Natural killer cell treated with Interleukin-12 subunit alpha and Interleukin-12 subunit beta and Interleukin-15 and Interleukin-18, amount 100 ng/mL, for 72 hours (primary cell): ENCODE measurements around the gene PAWR. TPM values are rescaled to one million over a fixed set of nuclear protein-coding genes. Genes with fewer than 3 reads are reported as not detected.
"Not testable (repeated sequence)": the region's sequence is repeated elsewhere in the genome, so short reads cannot be mapped to it uniquely, and the experiment has no call there.

Source experiments
- ATAC-seq, 2 donors: fragments of 150-1000 bp; cut with Tn5 transposase in 1 of 2; sonication (Bioruptor Pico), chemical (Tn5 transposase) in 1 of 2; 2 replicates each; pipeline ENCODE4 v1.10.0; 2021
- DNase-seq: peaks from one replicate; pipeline ENCODE4 v3.0.0; 2022; ENCODE audit warnings: low spot score
- H3K27ac Mint-ChIP-seq, 2 donors: 1 replicate in 1 of 2; 2 replicates in 1 of 2; pipeline ENCODE4 v1.8.0; 2022; ENCODE audit warnings: mixed read lengths in 2 of 2, mild to moderate bottlenecking in 1 of 2, moderate library complexity in 1 of 2
- H3K27me3 Mint-ChIP-seq, 2 donors: 1 replicate in 1 of 2; 2 replicates in 1 of 2; pipeline ENCODE4 v1.8.0; 2022; ENCODE audit warnings: mixed read lengths in 2 of 2
- H3K36me3 Mint-ChIP-seq: one replicate; pipeline ENCODE4 v1.8.0; 2022; ENCODE audit warnings: mixed read lengths
- H3K4me1 Mint-ChIP-seq, 2 donors: 1 replicate in 1 of 2; 2 replicates in 1 of 2; pipeline ENCODE4 v1.8.0; 2022; ENCODE audit warnings: low read depth in 2 of 2, mixed read lengths in 2 of 2, mild to moderate bottlenecking in 1 of 2
- H3K4me3 Mint-ChIP-seq: one replicate; pipeline ENCODE4 v1.8.0; 2022; ENCODE audit warnings: mixed read lengths
- H3K9me3 Mint-ChIP-seq: 2 replicates; pipeline ENCODE4 v1.8.0; 2022; ENCODE audit warnings: mixed read lengths
- total RNA-seq, 2 donors: library from RNA; stranded (reverse); gene quantifications; one replicate each; pipeline ENCODE4 v1.2.3, GENCODE V29; 2022

Gene PAWR
- total RNA-seq, 2 donors from 2014 or later = 3.5 to 10.2 TPM

DNA sequence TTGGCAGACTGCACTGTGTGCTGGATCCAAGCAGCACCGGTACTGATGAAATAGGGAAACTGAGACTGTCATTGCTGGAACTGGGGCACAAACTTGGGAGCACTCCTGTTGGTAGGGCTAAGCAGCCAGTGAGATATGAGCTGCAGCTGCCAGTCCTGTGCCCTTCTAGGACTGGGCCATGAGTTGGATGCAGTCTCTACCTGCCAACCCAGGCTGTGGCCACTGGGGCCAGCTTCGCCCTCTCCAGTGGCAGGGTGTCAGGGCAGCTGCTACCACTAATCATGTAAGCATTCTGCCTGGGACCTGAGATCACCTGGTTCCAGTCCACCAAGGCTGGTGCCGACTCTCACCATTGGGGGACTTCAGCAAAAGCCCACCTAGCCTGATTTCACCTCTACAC lies 121.1 kb downstream of the PAWR start:
- H3K27ac Mint-ChIP-seq = no peak overlapping the region
- ATAC-seq = no peak
- no peak for DNase-seq
- peaks cover 9% of the 10 kb centered on the region for H3K36me3 Mint-ChIP-seq
- no peak overlapping the region for H3K4me3 Mint-ChIP-seq
- peaks cover 5% of the 10 kb centered on the region for H3K9me3 Mint-ChIP-seq
- H3K27me3 Mint-ChIP-seq = no peaks in the 10 kb centered on the region
- H3K4me1 Mint-ChIP-seq = no peaks in the 10 kb centered on the region

DNA sequence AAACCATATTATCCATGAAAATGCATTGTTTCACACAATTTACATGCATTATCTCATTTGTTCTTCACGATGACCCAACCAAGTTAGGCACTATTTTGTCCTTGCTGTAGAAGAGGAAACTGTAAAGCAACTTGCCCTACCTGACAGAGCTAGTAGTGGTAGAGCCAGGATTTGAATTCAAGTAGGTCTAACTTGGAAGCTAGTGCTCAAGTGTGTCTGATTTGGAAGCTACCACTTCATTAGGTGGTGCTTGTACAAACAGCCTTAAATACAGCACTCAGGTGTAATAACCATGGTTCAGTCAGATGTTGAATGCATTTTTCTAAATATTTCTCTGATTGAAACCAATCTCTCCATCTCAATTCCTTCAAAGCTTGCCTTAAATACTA lies 123.6 kb downstream of the PAWR start:
- no peaks in the 10 kb centered on the region for H3K36me3 Mint-ChIP-seq
- H3K27me3 Mint-ChIP-seq = no peaks in the 10 kb centered on the region
- DNase-seq (no peak), ATAC-seq (no peak)
- no peaks in the 10 kb centered on the region for H3K9me3 Mint-ChIP-seq
- no peak overlapping the region for H3K27ac Mint-ChIP-seq
- H3K4me1 Mint-ChIP-seq = no peaks in the 10 kb centered on the region
- H3K4me3 Mint-ChIP-seq = no peak overlapping the region

DNA sequence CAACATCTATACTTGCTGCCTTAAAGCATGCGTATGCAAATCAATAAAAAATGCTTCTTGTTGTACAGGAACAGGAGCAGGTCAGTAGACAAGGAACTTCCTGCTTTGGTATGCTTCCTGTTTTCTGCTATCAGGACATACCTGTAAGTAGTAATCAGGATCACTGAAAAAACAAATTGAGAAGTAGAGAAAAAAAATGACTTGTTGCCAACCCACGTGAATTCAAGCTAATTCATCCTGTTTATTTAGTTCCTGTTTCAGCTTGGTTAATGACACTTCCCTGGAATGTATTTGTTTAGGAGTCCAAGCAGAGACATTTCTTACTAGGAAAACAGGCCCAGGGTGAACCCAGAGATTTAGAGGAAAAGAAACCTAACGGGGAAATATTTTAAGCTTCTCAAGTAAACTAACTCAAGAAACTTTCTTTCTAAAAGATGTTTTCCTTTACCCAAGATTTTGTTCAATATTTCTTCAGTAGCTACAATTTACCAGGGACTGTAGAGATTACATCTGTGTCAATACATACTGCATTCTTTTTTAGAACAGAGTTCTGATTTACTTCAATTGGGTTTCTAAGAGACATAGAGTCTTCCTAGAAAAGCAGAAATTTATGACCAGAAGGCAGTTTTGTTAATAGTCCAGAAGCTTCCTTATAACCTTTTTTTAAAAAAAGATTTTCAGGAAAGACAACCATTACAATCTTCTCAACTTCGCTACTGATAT lies 124.2 kb downstream of the PAWR start:
- Mint-ChIP-seq H3K4me1 (no peaks in the 10 kb centered on the region), H3K27me3 (no peaks in the 10 kb centered on the region), H3K9me3 (no peaks in the 10 kb centered on the region), H3K27ac (no peak overlapping the region), H3K4me3 (no peak overlapping the region), H3K36me3 (no peaks in the 10 kb centered on the region)
- no peak for DNase-seq
- ATAC-seq = no peak

DNA sequence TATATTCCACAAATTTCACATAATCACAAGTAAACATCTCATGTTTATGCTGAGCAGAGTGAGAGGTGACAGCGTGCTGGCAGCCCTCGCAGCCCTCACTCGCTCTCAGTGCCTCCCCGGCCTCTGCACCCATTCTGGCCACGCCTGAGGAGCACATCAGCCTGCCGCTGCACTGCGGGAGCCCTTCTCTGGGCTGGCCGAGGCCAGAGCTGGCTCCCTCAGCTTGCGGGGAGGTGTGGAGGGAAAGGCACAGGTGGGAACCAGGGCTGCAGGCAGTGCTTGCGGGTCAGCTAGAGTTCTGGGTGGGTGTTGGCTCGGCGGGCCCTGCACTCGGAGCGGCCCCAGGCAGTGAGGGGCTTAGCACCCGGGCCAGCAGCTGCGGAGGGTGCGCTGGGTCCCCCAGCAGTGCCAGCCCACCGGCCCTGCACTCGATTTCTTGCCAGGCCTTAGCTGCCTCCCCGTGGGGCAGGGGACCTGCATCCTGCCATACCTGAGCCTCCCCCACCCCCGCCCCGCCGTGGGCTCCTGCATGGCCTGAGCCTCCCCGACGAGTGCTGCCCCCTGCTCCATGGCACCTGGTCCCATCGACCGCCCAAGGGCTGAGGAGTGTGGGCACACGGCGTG lies 125.9 kb downstream of the PAWR start:
- not testable (repeated sequence) for DNase-seq, H3K27ac Mint-ChIP-seq, H3K4me1 Mint-ChIP-seq, H3K4me3 Mint-ChIP-seq, H3K9me3 Mint-ChIP-seq, H3K36me3 Mint-ChIP-seq, ATAC-seq, H3K27me3 Mint-ChIP-seq

DNA sequence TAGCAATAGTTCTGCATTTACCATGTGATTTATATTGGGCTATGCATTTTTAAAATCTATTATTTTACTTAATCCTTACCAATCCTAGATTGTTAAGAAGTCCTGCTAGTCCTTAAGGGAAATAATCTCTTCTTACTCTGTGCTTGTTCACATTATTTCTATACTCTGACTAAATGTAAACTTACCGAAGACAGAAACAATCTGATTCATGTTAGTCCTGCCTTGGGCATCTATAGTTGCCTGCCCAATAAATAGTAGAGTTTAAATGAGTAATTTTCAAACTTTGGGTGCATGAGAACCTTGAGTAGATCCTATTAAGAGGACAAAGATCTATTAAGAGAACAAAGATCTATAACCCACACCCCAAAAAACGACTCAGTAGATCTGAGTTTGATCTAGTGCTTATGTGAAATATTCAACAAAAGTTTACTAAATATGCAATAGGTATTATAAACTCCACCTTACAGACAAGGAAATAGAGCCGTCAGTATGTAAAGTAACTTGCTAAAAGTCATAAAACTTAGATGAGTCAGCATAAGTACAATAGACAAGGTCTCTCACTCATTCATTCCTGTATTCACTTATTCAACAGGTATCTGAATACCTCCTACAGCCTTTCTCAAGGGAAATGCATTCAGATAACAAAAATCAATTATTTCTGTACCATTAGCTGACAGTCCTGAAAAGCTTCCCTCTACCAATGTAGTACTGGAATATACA lies 127.6 kb downstream of the PAWR start:
- Mint-ChIP-seq H3K4me3 (no peak overlapping the region), H3K27ac (no peak overlapping the region), H3K4me1 (no peaks in the 10 kb centered on the region), H3K36me3 (no peaks in the 10 kb centered on the region), H3K9me3 (no peaks in the 10 kb centered on the region), H3K27me3 (no peaks in the 10 kb centered on the region)
- ATAC-seq (no peak), DNase-seq (no peak)

DNA sequence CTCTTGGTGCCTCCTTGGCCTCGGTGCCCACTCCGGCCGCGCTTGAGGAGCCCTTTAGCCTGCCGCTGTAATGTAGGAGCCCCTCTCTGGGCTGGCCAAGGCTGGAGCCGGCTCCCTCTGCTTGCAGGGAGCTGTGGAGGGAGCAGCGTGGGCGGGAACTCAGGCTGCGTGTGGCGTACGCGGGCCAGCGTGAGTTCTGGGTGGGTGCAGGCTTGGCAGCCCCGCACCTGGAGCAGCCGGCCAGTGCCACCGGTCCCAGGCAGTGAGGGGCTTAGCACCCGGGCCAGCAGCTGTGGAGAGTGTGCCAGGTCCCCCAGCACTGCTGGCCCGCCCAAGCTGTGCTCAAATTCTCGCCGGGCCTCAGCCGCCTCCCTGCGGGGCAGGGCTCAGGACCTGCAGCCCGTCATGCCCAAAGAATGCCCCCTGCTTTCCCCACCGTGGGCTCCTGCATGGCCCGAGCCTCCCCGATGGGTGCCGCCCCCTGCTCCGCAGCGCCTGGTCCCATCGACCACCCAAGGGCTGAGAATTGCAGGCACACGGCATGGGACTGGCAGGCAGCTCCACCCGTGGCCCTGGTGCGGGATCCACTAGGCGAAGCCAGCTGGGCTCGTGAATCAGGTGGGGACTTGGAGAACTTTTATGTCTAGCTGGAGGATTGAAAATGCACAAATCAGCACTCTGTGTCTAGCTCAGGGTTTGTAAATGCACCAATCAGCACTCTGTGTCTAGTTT lies 129.2 kb downstream of the PAWR start:
- Mint-ChIP-seq H3K27ac (no peak overlapping the region), H3K4me3 (no peak overlapping the region), H3K36me3 (no peaks in the 10 kb centered on the region), H3K9me3 (no peaks in the 10 kb centered on the region), H3K27me3 (no peaks in the 10 kb centered on the region), H3K4me1 (no peaks in the 10 kb centered on the region)
- ATAC-seq (no peak), DNase-seq (no peak)

DNA sequence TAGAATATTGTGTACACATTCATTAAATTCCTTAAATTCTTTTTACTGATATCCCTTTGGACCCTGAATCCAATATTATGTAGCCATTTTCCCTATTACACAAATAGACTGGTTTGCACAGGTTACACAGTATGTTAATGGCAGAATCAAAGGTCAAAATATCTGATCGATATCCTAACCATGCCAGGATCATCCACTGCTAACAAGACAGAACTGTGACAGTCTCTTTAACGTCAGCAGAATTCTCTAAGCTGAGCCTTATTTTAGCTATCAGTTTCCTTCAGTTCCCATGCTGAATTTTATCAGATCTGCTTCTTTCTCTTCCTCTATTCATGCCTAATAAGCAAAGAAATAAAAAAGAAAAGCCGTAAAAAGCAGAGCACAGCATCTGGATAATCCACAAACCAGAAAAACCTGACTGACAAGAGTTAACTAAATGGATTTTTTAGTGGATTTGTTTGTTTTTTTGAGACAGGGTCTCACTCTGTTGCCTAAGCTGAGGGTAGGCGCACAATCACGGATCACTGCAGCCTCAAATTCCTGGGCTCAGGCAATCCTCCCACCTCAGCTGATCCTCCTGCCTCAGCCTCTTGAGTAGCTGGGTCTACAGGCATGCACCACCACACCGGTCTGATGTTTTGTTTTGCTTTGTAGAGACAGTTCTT lies 130.4 kb downstream of the PAWR start:
- no peak overlapping the region for H3K27ac Mint-ChIP-seq
- H3K4me1 Mint-ChIP-seq = no peaks in the 10 kb centered on the region
- H3K27me3 Mint-ChIP-seq = no peaks in the 10 kb centered on the region
- no peaks in the 10 kb centered on the region for H3K9me3 Mint-ChIP-seq
- H3K36me3 Mint-ChIP-seq = no peaks in the 10 kb centered on the region
- no peak overlapping the region for H3K4me3 Mint-ChIP-seq
- ATAC-seq (no peak), DNase-seq (no peak)

DNA sequence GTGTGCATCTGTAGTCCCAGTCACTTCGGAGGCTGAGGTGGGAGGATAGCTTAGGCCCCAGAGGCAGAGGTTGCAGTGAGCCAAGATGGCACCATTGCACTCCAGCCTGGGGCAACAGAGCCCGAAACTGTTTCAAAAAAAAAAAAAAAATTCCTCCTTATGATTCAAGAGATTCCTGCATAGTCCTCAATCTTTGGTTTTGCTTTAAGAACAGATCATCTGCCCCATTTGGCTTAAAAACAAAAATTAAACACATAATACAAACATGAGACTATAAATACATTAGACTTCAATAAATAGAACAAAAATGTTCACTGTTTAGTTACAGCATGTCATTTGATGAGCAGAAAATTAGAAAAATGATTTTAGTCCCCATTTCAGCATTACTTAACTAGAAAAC lies 131.2 kb downstream of the PAWR start:
- no peak overlapping the region for H3K27ac Mint-ChIP-seq
- DNase-seq = no peak
- H3K27me3 Mint-ChIP-seq = no peaks in the 10 kb centered on the region
- no peak for ATAC-seq
- H3K9me3 Mint-ChIP-seq = no peaks in the 10 kb centered on the region
- no peaks in the 10 kb centered on the region for H3K4me1 Mint-ChIP-seq
- H3K36me3 Mint-ChIP-seq = no peaks in the 10 kb centered on the region
- no peak overlapping the region for H3K4me3 Mint-ChIP-seq

DNA sequence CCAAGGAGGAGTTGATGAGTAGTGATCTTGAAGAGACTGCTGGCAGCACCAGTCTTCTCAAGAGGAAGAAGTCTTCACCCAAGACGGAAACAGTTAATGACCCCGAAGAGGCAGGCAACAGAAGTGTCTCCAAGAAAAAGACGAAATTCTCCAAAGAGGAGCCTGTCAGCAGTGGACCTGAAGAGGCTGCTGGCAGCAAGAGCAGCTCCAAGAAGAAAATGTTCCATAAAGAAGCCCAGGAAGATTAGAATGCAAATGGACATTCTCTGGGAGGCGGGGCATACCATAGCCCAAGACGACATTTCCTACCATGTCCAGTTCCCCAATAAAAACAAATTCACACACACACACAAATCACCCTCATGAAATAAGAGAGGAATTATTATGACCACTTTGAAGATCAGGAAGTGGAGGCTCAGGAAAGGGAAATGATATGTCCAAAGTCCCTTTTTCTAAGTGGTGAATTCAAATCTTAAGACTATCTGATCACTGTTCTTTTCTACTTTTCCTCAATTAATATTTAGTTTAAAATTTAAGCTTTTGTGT lies 131.8 kb downstream of the PAWR start:
- ATAC-seq = no peak
- Mint-ChIP-seq H3K27ac (no peak overlapping the region), H3K9me3 (no peaks in the 10 kb centered on the region), H3K36me3 (no peaks in the 10 kb centered on the region), H3K4me1 (no peaks in the 10 kb centered on the region), H3K27me3 (no peaks in the 10 kb centered on the region), H3K4me3 (no peak overlapping the region)
- DNase-seq = no peak

DNA sequence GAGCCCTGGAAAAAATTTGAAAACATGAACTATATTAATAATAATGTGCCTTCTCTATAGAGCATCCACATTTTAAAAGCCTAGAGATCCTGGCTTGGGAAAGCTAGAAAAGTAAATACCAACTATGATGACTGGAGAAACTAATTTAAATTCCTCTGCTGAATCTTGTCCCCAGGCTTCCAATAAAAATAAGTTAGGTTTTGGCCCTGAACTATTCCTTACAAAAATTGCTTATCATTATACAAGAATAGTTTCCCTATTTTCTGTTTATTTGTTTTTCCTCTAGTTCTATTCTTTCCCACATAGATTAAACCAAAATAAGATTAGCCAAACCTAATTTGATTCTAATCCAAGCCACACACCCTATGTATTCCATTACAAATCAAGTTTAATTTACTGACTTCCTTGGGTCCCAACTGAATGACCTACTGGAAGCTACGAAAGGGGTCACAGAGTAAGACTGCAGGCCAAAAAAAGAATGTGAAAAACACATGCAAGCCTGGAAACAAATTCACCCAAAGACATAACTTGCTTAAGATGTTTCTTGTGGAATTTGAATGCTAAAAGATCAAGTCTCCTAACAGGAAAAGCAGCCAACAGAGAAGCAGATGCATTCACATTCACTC lies 133.0 kb downstream of the PAWR start:
- H3K9me3 Mint-ChIP-seq = no peaks in the 10 kb centered on the region
- no peak overlapping the region for H3K4me3 Mint-ChIP-seq
- no peak for ATAC-seq
- H3K36me3 Mint-ChIP-seq = no peaks in the 10 kb centered on the region
- DNase-seq = no peak
- no peaks in the 10 kb centered on the region for H3K27me3 Mint-ChIP-seq
- H3K4me1 Mint-ChIP-seq = no peaks in the 10 kb centered on the region
- H3K27ac Mint-ChIP-seq = no peak overlapping the region

DNA sequence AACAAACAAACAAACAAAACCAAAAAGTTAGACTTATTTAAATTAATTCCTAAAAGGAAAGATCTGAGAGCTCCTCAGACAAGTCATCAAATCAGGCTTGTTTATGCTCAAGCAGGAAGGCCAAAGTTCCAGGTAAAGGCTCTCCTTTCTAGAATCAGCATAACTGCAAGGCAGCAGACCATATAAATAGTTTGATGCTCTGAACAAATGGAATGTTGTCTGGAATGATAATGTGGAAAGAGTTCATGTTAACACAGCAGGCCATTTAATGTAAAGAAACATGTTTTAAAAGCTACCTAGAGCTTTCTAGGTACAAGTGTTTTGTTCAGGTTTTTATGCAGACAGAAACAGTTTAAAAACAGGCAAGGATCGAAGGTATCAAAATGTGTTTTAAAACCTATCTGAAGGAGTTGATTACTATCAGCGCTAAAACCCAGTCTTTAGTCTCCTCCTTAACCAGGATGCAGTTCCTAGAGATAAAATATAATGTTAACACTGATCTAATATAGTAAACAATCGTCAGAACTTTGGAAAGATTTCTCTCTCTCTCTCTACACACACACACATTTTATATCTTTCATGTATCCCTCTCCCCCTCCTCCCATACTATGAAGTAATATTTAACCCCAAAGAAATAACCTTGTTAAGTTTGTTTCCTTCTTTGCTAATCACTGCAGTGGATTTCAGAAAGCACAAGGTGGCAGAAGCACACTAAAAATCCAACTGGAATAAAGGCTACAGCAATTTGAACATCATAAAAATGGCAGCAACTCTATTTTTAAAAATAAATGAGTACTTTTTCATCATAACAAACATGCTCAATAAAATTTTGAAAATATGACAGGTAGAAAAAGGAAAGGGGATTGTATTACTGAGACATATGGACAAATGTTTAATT lies 135.5 kb downstream of the PAWR start:
- no peak for DNase-seq
- Mint-ChIP-seq H3K27me3 (peaks cover 0 to 7% of the 10 kb centered on the region in 2 donors), H3K4me3 (no peak overlapping the region), H3K27ac (no peak overlapping the region), H3K4me1 (no peaks in the 10 kb centered on the region), H3K9me3 (no peaks in the 10 kb centered on the region), H3K36me3 (no peaks in the 10 kb centered on the region)
- ATAC-seq = no peak

DNA sequence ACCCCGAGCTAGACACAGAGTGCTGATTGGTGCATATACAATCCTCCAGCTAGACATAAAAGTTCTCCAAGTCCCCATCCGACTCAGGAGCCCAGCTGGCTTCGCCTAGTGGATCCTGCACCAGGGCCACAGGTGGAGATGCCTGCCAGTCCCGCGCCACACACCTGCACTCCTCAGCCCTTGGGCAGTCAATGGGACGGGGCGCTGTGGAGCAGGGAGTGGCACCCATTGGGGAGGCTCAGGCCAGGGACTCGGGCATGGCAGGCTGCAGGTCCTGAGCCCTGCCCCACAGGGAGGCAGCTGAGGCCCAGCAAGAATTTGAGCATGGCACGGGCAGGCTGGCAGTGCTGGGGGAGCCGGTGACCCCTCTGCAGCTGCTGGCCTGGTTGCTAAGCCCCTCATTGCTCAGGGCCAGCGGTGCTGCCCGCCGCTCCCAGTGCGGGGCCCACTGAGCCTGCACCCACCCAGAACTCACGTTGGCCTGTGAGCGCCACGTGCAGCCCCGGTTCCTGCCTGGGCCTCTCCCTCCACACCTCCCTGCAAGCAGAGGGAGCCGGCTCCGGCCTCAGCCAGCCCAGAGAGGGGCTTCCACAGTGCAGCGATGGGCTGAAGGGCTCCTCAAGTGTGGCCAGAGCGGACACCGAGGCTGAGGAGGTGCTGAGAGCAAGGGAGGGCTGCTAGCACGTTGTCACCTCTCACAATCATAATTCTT lies 136.7 kb downstream of the PAWR start:
- Mint-ChIP-seq H3K27me3 (peaks cover 0 to 7% of the 10 kb centered on the region in 2 donors), H3K9me3 (no peaks in the 10 kb centered on the region), H3K4me3 (no peak overlapping the region), H3K36me3 (no peaks in the 10 kb centered on the region), H3K4me1 (no peaks in the 10 kb centered on the region), H3K27ac (no peak overlapping the region)
- ATAC-seq (peak in 1 of 2 donors; percentile 17), DNase-seq (no peak)
